ENCODE data around the gene ALKBH7. TPM values are rescaled to one million over a fixed set of nuclear protein-coding genes. Genes with fewer than 3 reads are reported as not detected.
A peak's percentile ranks its signal among the peaks of the same experiment; 100 is the strongest.

Gene ALKBH7
- total RNA-seq, 1 experiment from 2014 or later: 70.0 TPM

GRCh38 chr19:6374711-6375410 is 2.3 kb downstream of the ALKBH7 start:
- DNase-seq: no peak
- Histone ChIP-seq H3K36me3 (ENCODE audit: control insufficient read depth, insufficient read depth, low read length) (no peaks in the 10 kb centered on the region; the same call in 1 of the 2 replicates), H3K9me3 (no peaks in the 10 kb centered on the region), H3K4me1 (peaks cover 32% of the 10 kb centered on the region), H3K4me3 (ENCODE audit: low read depth, low read length) (no peak overlapping the region), H3K27me3 (replicated peaks; ENCODE audit: control insufficient read depth, insufficient read depth, low read length) (no peaks in the 10 kb centered on the region)
- H3K36me3 Mint-ChIP-seq (ENCODE audit: insufficient read depth, unreplicated experiment): peaks cover 67% of the 10 kb centered on the region
- TSS peak; percentile 42 for BruUV-seq (replicated peaks)
- POLR2A ChIA-PET: no interaction called here
- TF ChIP-seq CTCF (IDR thresholded peaks at IDR 0.05; ENCODE audit: insufficient read depth in 1 of 2, low read depth in 1 of 2, low read length in 1 of 2, severe bottlenecking in 1 of 2, unreplicated experiment in 1 of 2): no peak
- no peaks in the 10 kb centered on the region for H3K9me3 Mint-ChIP-seq (ENCODE audit: unreplicated experiment)
- no peak overlapping the region for H3K27ac Mint-ChIP-seq (ENCODE audit: unreplicated experiment)
- intact Hi-C loops (cut with micrococcal nuclease; ENCODE audit: unreplicated experiment): no loop called here
- CTCF ChIA-PET: interaction anchor here (0.5 kb wide), 1 partner anchor 113 kb away, joined by 4 read pairs; no protein-coding TSS in a partner anchor
- H3K4me1 Mint-ChIP-seq (ENCODE audit: low read depth, unreplicated experiment): peaks cover 6% of the 10 kb centered on the region
- H3K4me3 Mint-ChIP-seq (ENCODE audit: unreplicated experiment): peak overlapping the region; percentile 37
- H3K27me3 Mint-ChIP-seq (ENCODE audit: insufficient read depth, unreplicated experiment): no peaks in the 10 kb centered on the region

GRCh38 chr19:6375411-6376010 is 2.9 kb downstream of the ALKBH7 start, which contains the start of gene PSPN:
TSS of gene PSPN (minus strand) at chr19:6375933. CDS start at chr19:6375849, 84 bp downstream.
- peaks cover 67% of the 10 kb centered on the region for H3K36me3 Mint-ChIP-seq (ENCODE audit: insufficient read depth, unreplicated experiment)
- no peaks in the 10 kb centered on the region for H3K9me3 ChIP-seq
- TF ChIP-seq CTCF (IDR thresholded peaks at IDR 0.05; ENCODE audit: insufficient read depth in 1 of 2, low read depth in 1 of 2, low read length in 1 of 2, severe bottlenecking in 1 of 2, unreplicated experiment in 1 of 2): no peak
- intact Hi-C loops (cut with micrococcal nuclease; ENCODE audit: unreplicated experiment): no loop called here
- H3K27me3 Mint-ChIP-seq (ENCODE audit: insufficient read depth, unreplicated experiment): no peaks in the 10 kb centered on the region
- ChIA-PET CTCF (interaction anchor here (0.5 kb wide), 1 partner anchor 114 kb away, joined by 4 read pairs; no protein-coding TSS in a partner anchor), POLR2A (interaction anchor here (0.6 kb wide), 1 partner anchor 27 kb away, joined by 3 read pairs; no protein-coding TSS in a partner anchor)
- peak within 1 kb of the TSS; percentile 76 for H3K27ac Mint-ChIP-seq (ENCODE audit: unreplicated experiment)
- DNase-seq: no peak
- H3K36me3 ChIP-seq (ENCODE audit: control insufficient read depth, insufficient read depth, low read length): no peaks in the 10 kb centered on the region; the same call in 1 of the 2 replicates
- peak within 1 kb of the TSS; percentile 37 for H3K4me3 Mint-ChIP-seq (ENCODE audit: unreplicated experiment)
- H3K9me3 Mint-ChIP-seq (ENCODE audit: unreplicated experiment): no peaks in the 10 kb centered on the region
- no peak within 1 kb of the TSS for H3K4me3 ChIP-seq (ENCODE audit: low read depth, low read length)
- H3K4me1 ChIP-seq: peaks cover 32% of the 10 kb centered on the region
- BruUV-seq (replicated peaks): no TSS peak
- no peaks in the 10 kb centered on the region for H3K27me3 ChIP-seq (replicated peaks; ENCODE audit: control insufficient read depth, insufficient read depth, low read length)
- peaks cover 6% of the 10 kb centered on the region for H3K4me1 Mint-ChIP-seq (ENCODE audit: low read depth, unreplicated experiment)

- no peak for TF ChIP-seq CTCF (IDR thresholded peaks at IDR 0.05; ENCODE audit: insufficient read depth in 1 of 2, low read depth in 1 of 2, low read length in 1 of 2, severe bottlenecking in 1 of 2, unreplicated experiment in 1 of 2)
- H3K36me3 ChIP-seq (ENCODE audit: control insufficient read depth, insufficient read depth, low read length): no peaks in the 10 kb centered on the region; the same call in none of the 2 replicates
- POLR2A ChIA-PET: no interaction called here
Measured at GRCh38 chr19:6376512-6377190, 4.1 kb downstream of the ALKBH7 start.

More at GRCh38 chr19:6376512-6377190, 4.1 kb downstream of the ALKBH7 start:
- no peak overlapping the region for H3K4me3 ChIP-seq (ENCODE audit: low read depth, low read length)
- H3K27me3 Mint-ChIP-seq (ENCODE audit: insufficient read depth, unreplicated experiment): no peaks in the 10 kb centered on the region
- BruUV-seq (replicated peaks): no TSS peak
- H3K4me3 Mint-ChIP-seq (ENCODE audit: unreplicated experiment): no peak overlapping the region
- CTCF ChIA-PET: no interaction called here
- peaks cover 6% of the 10 kb centered on the region for H3K4me1 Mint-ChIP-seq (ENCODE audit: low read depth, unreplicated experiment)
- no peak for DNase-seq
- no peaks in the 10 kb centered on the region for H3K27me3 ChIP-seq (replicated peaks; ENCODE audit: control insufficient read depth, insufficient read depth, low read length)
- H3K36me3 Mint-ChIP-seq (ENCODE audit: insufficient read depth, unreplicated experiment): peaks cover 76% of the 10 kb centered on the region
- H3K4me1 ChIP-seq: peaks cover 32% of the 10 kb centered on the region
- peak overlapping the region; percentile 76 for H3K27ac Mint-ChIP-seq (ENCODE audit: unreplicated experiment)
- H3K9me3 ChIP-seq: no peaks in the 10 kb centered on the region
- intact Hi-C loops (cut with micrococcal nuclease; ENCODE audit: unreplicated experiment): no loop called here
- no peaks in the 10 kb centered on the region for H3K9me3 Mint-ChIP-seq (ENCODE audit: unreplicated experiment)

Measured in Caco-2 (cell line).